Hepatocyte (in vitro differentiated cells): ENCODE data around the gene DEFB129. TPM values are rescaled to one million over a fixed set of nuclear protein-coding genes. Genes with fewer than 3 reads are reported as not detected.

Experiments used
- DNase-seq: peaks from one replicate; pipeline ENCODE4 v3.0.0-alpha.2; 2016; ENCODE audit warnings: low spot score
- H2AFZ ChIP-seq: fragments of 200-600 bp; sonication (generic); 2 replicates; pipeline ENCODE4 v1.6.0; 2016; ENCODE audit warnings: antibody characterized with exemption, mild to moderate bottlenecking
- H3K27ac ChIP-seq: fragments of 200-600 bp; sonication (generic); 2 replicates; pipeline ENCODE4 v1.5.1; 2016; ENCODE audit warnings: mild to moderate bottlenecking
- H3K27me3 ChIP-seq: fragments of 200-600 bp; sonication (generic); 2 replicates; pipeline ENCODE4 v1.6.1; 2016
- H3K36me3 ChIP-seq: fragments of 200-600 bp; sonication (generic); replicated peaks from 2 replicates; pipeline ENCODE4 v1.5.1; 2016; ENCODE audit warnings: low read depth; ENCODE audit not compliant: insufficient read depth
- H3K4me1 ChIP-seq: fragments of 200-600 bp; sonication (generic); 2 replicates; pipeline ENCODE4 v1.5.1; 2016; ENCODE audit warnings: mild to moderate bottlenecking, moderate library complexity; ENCODE audit not compliant: insufficient read depth
- H3K4me2 ChIP-seq: fragments of 200-600 bp; sonication (generic); 2 replicates; pipeline ENCODE4 v1.6.0; 2016
- H3K4me3 ChIP-seq: fragments of 200-600 bp; sonication (generic); 2 replicates; pipeline ENCODE4 v1.5.1; 2016; ENCODE audit warnings: mild to moderate bottlenecking
- H3K79me2 ChIP-seq: fragments of 200-600 bp; sonication (generic); 2 replicates; pipeline ENCODE4 v1.6.0; 2017; ENCODE audit warnings: mild to moderate bottlenecking
- H3K9me2 ChIP-seq: fragments of 200-600 bp; sonication (generic); replicated peaks from 2 replicates; pipeline ENCODE4 v1.6.0; 2017; ENCODE audit warnings: mild to moderate bottlenecking; ENCODE audit not compliant: insufficient read depth
- H3K9me3 ChIP-seq: fragments of 200-600 bp; sonication (generic); 2 replicates; pipeline ENCODE4 v1.5.1; 2016; ENCODE audit warnings: low read depth, mild to moderate bottlenecking
- H4K20me1 ChIP-seq: fragments of 200-600 bp; sonication (generic); 2 replicates; pipeline ENCODE4 v1.6.0; 2016; ENCODE audit warnings: mild to moderate bottlenecking; ENCODE audit not compliant: insufficient read depth, poor library complexity, severe bottlenecking
- EZH2 ChIP-seq: fragments of 200-600 bp; sonication (generic); IDR thresholded peaks from 2 replicates; pipeline ENCODE4 v1.6.1; 2016; ENCODE audit warnings: antibody characterized with exemption, mild to moderate bottlenecking, borderline replicate concordance
- EZH2phosphoT487 ChIP-seq: fragments of 200-600 bp; sonication (generic); IDR thresholded peaks from one replicate; pipeline ENCODE4 v1.6.1; 2018; ENCODE audit warnings: antibody characterized with exemption, mild to moderate bottlenecking, low read depth, moderate library complexity; ENCODE audit not compliant: unreplicated experiment, severe bottlenecking
- WGBS: methylation state at CpG from one replicate; pipeline ENCODE4 v1.1.6; 2016; ENCODE audit warnings: low lambda C conversion rate; ENCODE audit errors: missing lambda C conversion rate; 5-methylcytosine and 5-hydroxymethylcytosine counted together
- polyA plus RNA-seq: library from polyadenylated mRNA; unstranded; fragments of >200 nt; fragmentation: Nextera tagmentation; extraction: Ambion mirVana; gene quantifications from 2 replicates; pipeline ENCODE4 v1.2.1, GENCODE V29; 2016
- total RNA-seq: library from RNA; depleted of rRNA; stranded (reverse); fragments of >200 nt; gene quantifications from 2 replicates; pipeline ENCODE4 v1.2.3, GENCODE V29; 2014
- TF ChIP-seq, protein P1 (sequence below): fragments of 200-600 bp; sonication (generic); IDR thresholded peaks from 2 replicates; pipeline ENCODE4 v1.5.1; 2016; ENCODE audit warnings: antibody characterized with exemption, mild to moderate bottlenecking; ENCODE audit not compliant: poor library complexity

Gene DEFB129
- total RNA-seq: not detected in 2 replicates
- polyA plus RNA-seq: not detected in 2 replicates

DNA sequence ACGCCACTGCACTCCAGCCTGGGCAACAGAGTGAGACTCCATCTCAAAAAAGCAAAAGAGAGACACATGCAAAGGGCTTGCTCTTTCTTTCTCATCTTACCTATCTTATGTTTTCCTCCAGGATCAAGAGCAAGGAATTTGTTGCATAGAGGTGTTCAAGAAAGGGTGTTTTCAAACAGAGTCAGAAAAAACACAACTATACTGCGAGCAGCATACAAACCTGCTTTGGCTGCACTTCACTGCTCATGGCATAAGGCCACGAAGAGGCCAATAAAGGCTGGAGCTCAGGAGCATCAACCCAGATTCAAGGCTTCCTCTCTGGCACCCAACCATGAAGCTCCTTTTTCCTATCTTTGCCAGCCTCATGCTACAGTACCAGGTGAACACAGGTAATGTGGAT, at the start of gene DEFB129:
Gene DEFB129, plus strand, starts transcription at position 301 of the 400 bp plus-strand sequence. Its CDS starts 31 bp downstream, at position 332.
- Histone ChIP-seq H3K9me3 (no peaks in the 10 kb centered on the region), H3K36me3 (no peaks in the 10 kb centered on the region), H4K20me1 (no peaks in the 10 kb centered on the region), H3K27me3 (peaks cover 5% of the 10 kb centered on the region), H2AFZ (no peak within 1 kb of the TSS), H3K4me3 (no peak within 1 kb of the TSS), H3K27ac (no peak within 1 kb of the TSS), H3K79me2 (no peaks in the 10 kb centered on the region), H3K9me2 (no peaks in the 10 kb centered on the region), H3K4me1 (no peaks in the 10 kb centered on the region), H3K4me2 (no peak within 1 kb of the TSS)
- DNase-seq: no peak
- TF ChIP-seq EZH2phosphoT487: no peak
- no peak for TF ChIP-seq EZH2
- TF ChIP-seq, protein P1, sequence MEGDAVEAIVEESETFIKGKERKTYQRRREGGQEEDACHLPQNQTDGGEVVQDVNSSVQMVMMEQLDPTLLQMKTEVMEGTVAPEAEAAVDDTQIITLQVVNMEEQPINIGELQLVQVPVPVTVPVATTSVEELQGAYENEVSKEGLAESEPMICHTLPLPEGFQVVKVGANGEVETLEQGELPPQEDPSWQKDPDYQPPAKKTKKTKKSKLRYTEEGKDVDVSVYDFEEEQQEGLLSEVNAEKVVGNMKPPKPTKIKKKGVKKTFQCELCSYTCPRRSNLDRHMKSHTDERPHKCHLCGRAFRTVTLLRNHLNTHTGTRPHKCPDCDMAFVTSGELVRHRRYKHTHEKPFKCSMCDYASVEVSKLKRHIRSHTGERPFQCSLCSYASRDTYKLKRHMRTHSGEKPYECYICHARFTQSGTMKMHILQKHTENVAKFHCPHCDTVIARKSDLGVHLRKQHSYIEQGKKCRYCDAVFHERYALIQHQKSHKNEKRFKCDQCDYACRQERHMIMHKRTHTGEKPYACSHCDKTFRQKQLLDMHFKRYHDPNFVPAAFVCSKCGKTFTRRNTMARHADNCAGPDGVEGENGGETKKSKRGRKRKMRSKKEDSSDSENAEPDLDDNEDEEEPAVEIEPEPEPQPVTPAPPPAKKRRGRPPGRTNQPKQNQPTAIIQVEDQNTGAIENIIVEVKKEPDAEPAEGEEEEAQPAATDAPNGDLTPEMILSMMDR: no peak
- 88% methylated on average over 3 of the region's 3 CpGs for WGBS

DNA sequence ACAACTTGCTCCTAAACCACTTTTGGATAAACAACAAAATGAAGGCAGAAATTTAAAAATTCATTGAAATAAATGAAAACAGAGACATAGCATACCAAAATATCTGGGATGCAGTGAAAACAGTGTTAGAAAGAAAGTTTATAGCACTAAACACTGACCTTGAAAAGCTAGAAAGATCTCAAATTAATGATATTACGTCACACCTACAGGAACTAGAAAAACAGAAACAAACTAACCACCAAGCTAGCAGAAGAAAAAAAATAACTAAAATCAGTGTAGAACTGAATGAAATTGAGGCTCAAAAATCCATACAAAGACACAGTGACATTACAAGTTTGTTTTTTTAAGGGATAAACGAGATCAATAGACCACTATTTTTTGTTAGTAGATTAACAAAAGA, 42.8 kb upstream of the DEFB129 start:
- DNase-seq: no peak
- Histone ChIP-seq H3K9me3 (no peaks in the 10 kb centered on the region), H3K4me2 (no peak overlapping the region), H4K20me1 (no peaks in the 10 kb centered on the region), H3K27me3 (no peaks in the 10 kb centered on the region), H3K27ac (no peak overlapping the region), H3K4me1 (no peaks in the 10 kb centered on the region), H2AFZ (no peak overlapping the region), H3K4me3 (no peak overlapping the region), H3K36me3 (no peaks in the 10 kb centered on the region), H3K79me2 (no peaks in the 10 kb centered on the region), H3K9me2 (no peaks in the 10 kb centered on the region)
- TF ChIP-seq EZH2phosphoT487: no peak
- TF ChIP-seq EZH2: no peak
- TF ChIP-seq, protein P1: no peak
- 42% methylated on average over 2 of the region's 2 CpGs for WGBS

GRCh38 chr20:187733-188132, 39.3 kb upstream of the DEFB129 start:
- no peak for DNase-seq
- no peaks in the 10 kb centered on the region for H4K20me1 ChIP-seq
- 71% methylated on average over 2 of the region's 2 CpGs for WGBS
- H2AFZ ChIP-seq: no peak overlapping the region
- H3K27ac ChIP-seq: no peak overlapping the region
- no peaks in the 10 kb centered on the region for H3K4me1 ChIP-seq
- no peaks in the 10 kb centered on the region for H3K36me3 ChIP-seq
- H3K9me2 ChIP-seq: no peaks in the 10 kb centered on the region
- H3K9me3 ChIP-seq: no peaks in the 10 kb centered on the region
- H3K4me2 ChIP-seq: no peak overlapping the region
- no peak overlapping the region for H3K4me3 ChIP-seq
- H3K79me2 ChIP-seq: no peaks in the 10 kb centered on the region
- TF ChIP-seq EZH2 (no peak), EZH2phosphoT487 (no peak)
- TF ChIP-seq, protein P1: no peak
- H3K27me3 ChIP-seq: no peaks in the 10 kb centered on the region

DNA sequence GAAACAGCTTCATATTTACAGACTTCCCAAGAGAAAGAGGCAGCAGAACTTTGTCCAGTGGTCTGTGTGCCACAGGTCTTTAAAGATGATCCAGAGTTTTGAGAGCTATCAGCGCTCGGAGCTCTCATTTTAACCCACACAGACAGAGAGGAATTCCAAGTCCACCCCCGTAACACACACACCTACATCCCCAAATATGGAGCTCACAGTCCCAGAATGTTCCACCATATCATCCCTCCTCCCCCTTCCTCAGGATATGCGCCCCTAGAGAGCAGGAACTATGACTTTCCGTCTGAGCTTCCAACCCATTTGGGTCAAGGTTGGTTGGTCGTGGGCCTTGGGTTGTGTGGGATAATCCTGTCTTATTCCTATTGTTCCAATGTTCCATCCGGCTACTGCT, 37.4 kb upstream of the DEFB129 start, which contains the start of gene DEFB128:
Gene DEFB128, minus strand, starts transcription at position 101 of the 400 bp plus-strand sequence. Its CDS starts 88 bp downstream, at position 13.
- no peaks in the 10 kb centered on the region for H3K79me2 ChIP-seq
- H3K4me2 ChIP-seq: no peak within 1 kb of the TSS
- H3K4me3 ChIP-seq: no peak within 1 kb of the TSS
- no peaks in the 10 kb centered on the region for H3K27me3 ChIP-seq
- H3K9me2 ChIP-seq: no peaks in the 10 kb centered on the region
- no peaks in the 10 kb centered on the region for H4K20me1 ChIP-seq
- no peaks in the 10 kb centered on the region for H3K4me1 ChIP-seq
- H3K36me3 ChIP-seq: no peaks in the 10 kb centered on the region
- no peak for DNase-seq
- 69% methylated on average over 7 of the region's 7 CpGs for WGBS
- H3K9me3 ChIP-seq: no peaks in the 10 kb centered on the region
- H2AFZ ChIP-seq: no peak within 1 kb of the TSS
- H3K27ac ChIP-seq: no peak within 1 kb of the TSS
- TF ChIP-seq EZH2phosphoT487: no peak
